ENCODE data around the gene PREX1. TPM values are rescaled to one million over a fixed set of nuclear protein-coding genes. Genes with fewer than 3 reads are reported as not detected.

The PREX1 gene
- total RNA-seq, 4 donors from 2014 or later: 7.5 to 10.9 (median 9.1) TPM

- DNase-seq (no peak), ATAC-seq (no peak)
- TF ChIP-seq POLR2A (IDR thresholded peaks at IDR 0.05) (no peak), CTCF (IDR thresholded peaks at IDR 0.05 in 4 of 5, conservative IDR thresholded peaks at IDR 0.05 in 1 of 5) (no peak)
- Histone ChIP-seq H3K4me1 (no peaks in the 10 kb centered on the region), H3K27me3 (peaks cover 0 to 6% (median 4%) of the 10 kb centered on the region in 3 donors), H3K9me3 (no peaks in the 10 kb centered on the region), H3K36me3 (no peaks in the 10 kb centered on the region), H3K27ac (no peak overlapping the region), H3K4me3 (no peak overlapping the region)
- intact Hi-C loops (cut with DNase I; ENCODE audit: low total_unique reads) (no loop called here), in situ Hi-C loops (cut with MboI; ENCODE audit: low sequenced_read_pairs in 4 of 4) (loop anchor here in 3 of 4 donors (25.0 kb wide), 2 partner anchors 817 to 1417 kb away; partner anchors contain the start of gene SULF2 (in 1 of the 3))
These were observed 223.9 kb downstream of the PREX1 start for GRCh38 chr20:48603819-48604405.

- DNase-seq (no peak), ATAC-seq (no peak)
- no peak overlapping the region for H3K4me3 ChIP-seq
- TF ChIP-seq CTCF (IDR thresholded peaks at IDR 0.05 in 4 of 5, conservative IDR thresholded peaks at IDR 0.05 in 1 of 5) (no peak), POLR2A (IDR thresholded peaks at IDR 0.05) (no peak)
- no peaks in the 10 kb centered on the region for H3K36me3 ChIP-seq
- no peaks in the 10 kb centered on the region for H3K4me1 ChIP-seq
- H3K27me3 ChIP-seq: peaks cover 0 to 6% (median 4%) of the 10 kb centered on the region in 3 donors
- no peak overlapping the region for H3K27ac ChIP-seq
- H3K9me3 ChIP-seq: no peaks in the 10 kb centered on the region
- intact Hi-C loops (cut with DNase I; ENCODE audit: low total_unique reads) (no loop called here), in situ Hi-C loops (cut with MboI; ENCODE audit: low sequenced_read_pairs in 4 of 4) (loop anchor here in 3 of 4 donors (25.0 kb wide), 2 partner anchors 816 to 1416 kb away; partner anchors contain the start of gene SULF2 (in 1 of the 3))
These were observed 224.5 kb downstream of the PREX1 start for GRCh38 chr20:48603116-48603818.

- H3K9me3 ChIP-seq: no peaks in the 10 kb centered on the region
- TF ChIP-seq POLR2A (IDR thresholded peaks at IDR 0.05) (no peak), CTCF (IDR thresholded peaks at IDR 0.05 in 4 of 5, conservative IDR thresholded peaks at IDR 0.05 in 1 of 5) (no peak)
- no peak overlapping the region for H3K4me3 ChIP-seq
- H3K27me3 ChIP-seq: peaks cover 0 to 6% (median 4%) of the 10 kb centered on the region in 3 donors
- ATAC-seq (no peak), DNase-seq (no peak)
- intact Hi-C loops (cut with DNase I; ENCODE audit: low total_unique reads) (no loop called here), in situ Hi-C loops (cut with MboI; ENCODE audit: low sequenced_read_pairs in 4 of 4) (loop anchor here in 3 of 4 donors (25.0 kb wide), 2 partner anchors 814 to 1414 kb away; partner anchors contain the start of gene SULF2 (in 1 of the 3))
- no peak overlapping the region for H3K27ac ChIP-seq
- H3K4me1 ChIP-seq: no peaks in the 10 kb centered on the region
- H3K36me3 ChIP-seq: no peaks in the 10 kb centered on the region
These were observed 226.0 kb downstream of the PREX1 start for GRCh38 chr20:48601798-48602197.

GRCh38 chr20:48600470-48600945, 227.3 kb downstream of the PREX1 start:
- TF ChIP-seq POLR2A (IDR thresholded peaks at IDR 0.05) (no peak), CTCF (IDR thresholded peaks at IDR 0.05 in 4 of 5, conservative IDR thresholded peaks at IDR 0.05 in 1 of 5) (no peak)
- in situ Hi-C loops (cut with MboI; ENCODE audit: low sequenced_read_pairs in 4 of 4): loop anchor here in 3 of 4 donors (25.0 kb wide), 2 partner anchors 813 to 1413 kb away; partner anchors contain the start of gene SULF2 (in 1 of the 3)
- no peak for ATAC-seq

More at GRCh38 chr20:48600470-48600945, 227.3 kb downstream of the PREX1 start:
- intact Hi-C loops (cut with DNase I; ENCODE audit: low total_unique reads): no loop called here
- Histone ChIP-seq H3K27me3 (peaks cover 0 to 6% (median 4%) of the 10 kb centered on the region in 3 donors), H3K4me1 (no peaks in the 10 kb centered on the region), H3K36me3 (no peaks in the 10 kb centered on the region), H3K4me3 (no peak overlapping the region), H3K27ac (no peak overlapping the region), H3K9me3 (no peaks in the 10 kb centered on the region)
- DNase-seq: no peak

Measured in gastrocnemius medialis (tissue), 4 donors.